ENCODE data around the gene SDF2L1.
A peak's percentile ranks its signal among the peaks of the same experiment; 100 is the strongest.

SDF2L1 gene

GRCh38 chr22:21661991-21662390, 19.9 kb downstream of the SDF2L1 start:
- Histone ChIP-seq H3K27me3 (peaks cover 7% of the 10 kb centered on the region), H3K4me3 (ENCODE audit: low read depth in 1 of 2, low read length in 1 of 2) (no peak overlapping the region), H3K9me3 (no peaks in the 10 kb centered on the region), H3K4me1 (ENCODE audit: control insufficient read depth in 1 of 2, insufficient read depth in 1 of 2, low read depth in 1 of 2, low read length in 1 of 2) (peaks cover 23 to 24% of the 10 kb centered on the region in 2 experiments), H3K36me3 (no peaks in the 10 kb centered on the region), H3K27ac (no peak overlapping the region)
- TF ChIP-seq CTCF (IDR thresholded peaks at IDR 0.05), result no peak

GRCh38 chr22:21663738-21664137, 21.6 kb downstream of the SDF2L1 start:
- no peak overlapping the region for H3K4me3 ChIP-seq (ENCODE audit: low read depth in 1 of 2, low read length in 1 of 2)
- H3K36me3 ChIP-seq, result no peaks in the 10 kb centered on the region
- H3K9me3 ChIP-seq, result no peaks in the 10 kb centered on the region
- TF ChIP-seq CTCF (IDR thresholded peaks at IDR 0.05), result no peak
- H3K27ac ChIP-seq, result no peak overlapping the region
- peaks cover 11 to 12% of the 10 kb centered on the region in 2 experiments for H3K4me1 ChIP-seq (ENCODE audit: control insufficient read depth in 1 of 2, insufficient read depth in 1 of 2, low read depth in 1 of 2, low read length in 1 of 2)
- no peaks in the 10 kb centered on the region for H3K27me3 ChIP-seq

DNA sequence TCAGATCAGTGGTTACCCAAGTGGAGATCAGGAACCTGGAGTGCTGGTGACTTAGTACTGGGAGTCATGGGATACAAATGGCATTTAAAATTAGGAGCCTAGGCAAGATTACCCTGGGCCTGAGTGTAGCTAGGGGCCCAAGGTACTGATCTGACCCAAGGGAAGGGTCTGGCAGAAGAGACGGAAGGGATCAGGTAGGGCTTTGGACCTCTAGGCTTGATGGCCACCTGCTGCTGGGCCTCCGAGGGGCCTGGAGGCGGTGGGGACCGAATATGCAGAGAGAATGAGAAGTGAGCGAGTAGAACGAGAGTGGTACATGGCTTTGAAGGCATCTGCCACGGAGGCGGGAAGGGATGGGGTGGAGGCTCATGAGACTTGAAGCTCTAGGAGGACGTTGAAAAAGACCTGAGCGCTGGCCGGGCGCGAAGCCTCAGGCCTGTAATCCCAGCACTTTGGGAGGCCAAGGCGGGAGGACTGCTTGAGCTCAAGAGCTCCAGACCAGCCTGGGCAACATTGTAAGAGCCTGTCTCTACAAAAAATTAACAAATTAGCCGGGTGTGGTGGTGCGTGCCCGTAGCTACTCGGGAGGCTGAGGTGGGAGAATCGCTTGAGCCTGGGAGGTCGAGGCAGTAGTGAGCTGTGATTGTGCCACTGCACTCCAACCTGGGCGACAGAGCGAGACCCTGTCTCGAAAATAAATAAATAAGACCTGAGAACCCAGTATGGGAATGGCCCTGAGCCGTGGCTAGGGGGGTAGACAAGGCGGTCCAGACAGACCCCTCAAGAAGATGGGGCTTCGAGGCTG, 23.1 kb downstream of the SDF2L1 start:
- no peak for TF ChIP-seq CTCF (IDR thresholded peaks at IDR 0.05)
- no peaks in the 10 kb centered on the region for H3K9me3 ChIP-seq
- H3K4me1 ChIP-seq (ENCODE audit: control insufficient read depth in 1 of 2, insufficient read depth in 1 of 2, low read depth in 1 of 2, low read length in 1 of 2), result peaks cover 11 to 12% of the 10 kb centered on the region in 2 experiments
- peak overlapping the region; percentile 95 for H3K27ac ChIP-seq
- no peaks in the 10 kb centered on the region for H3K36me3 ChIP-seq
- H3K4me3 ChIP-seq (ENCODE audit: low read depth in 1 of 2, low read length in 1 of 2), result peak overlapping the region; percentile 83 to 94
- H3K27me3 ChIP-seq, result no peaks in the 10 kb centered on the region

DNA sequence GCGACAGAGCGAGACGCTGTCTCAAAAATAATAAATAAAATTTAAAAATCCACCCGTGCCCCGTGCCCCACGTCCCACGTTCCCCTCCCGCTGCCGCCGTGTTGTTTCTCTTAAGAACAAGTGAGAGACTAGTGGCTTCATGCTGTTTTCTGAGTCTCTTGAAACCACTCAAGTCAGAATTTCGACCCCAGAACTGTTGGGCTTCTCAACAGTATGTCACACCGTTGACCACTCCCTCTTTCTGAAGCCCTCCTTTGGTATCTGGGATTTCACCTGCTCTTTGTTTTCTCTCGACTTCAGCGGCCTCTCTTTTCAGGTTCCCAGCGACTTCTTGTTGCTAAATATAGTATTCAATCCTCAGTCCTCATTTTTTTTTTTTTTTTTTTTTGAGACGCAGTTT, 24.7 kb downstream of the SDF2L1 start:
- no peak for TF ChIP-seq CTCF (IDR thresholded peaks at IDR 0.05)
- Histone ChIP-seq H3K4me3 (ENCODE audit: low read depth in 1 of 2, low read length in 1 of 2) (peak overlapping the region; percentile 83 to 94), H3K4me1 (ENCODE audit: control insufficient read depth in 1 of 2, insufficient read depth in 1 of 2, low read depth in 1 of 2, low read length in 1 of 2) (peaks cover 11 to 12% of the 10 kb centered on the region in 2 experiments), H3K36me3 (peaks cover 15% of the 10 kb centered on the region), H3K27me3 (no peaks in the 10 kb centered on the region), H3K27ac (peak overlapping the region; percentile 95), H3K9me3 (no peaks in the 10 kb centered on the region)

- Histone ChIP-seq H3K27ac (no peak overlapping the region), H3K36me3 (peaks cover 37% of the 10 kb centered on the region)
- no peak for TF ChIP-seq CTCF (IDR thresholded peaks at IDR 0.05)
Observed at GRCh38 chr22:21669026-21669425, 26.9 kb downstream of the SDF2L1 start.

More at GRCh38 chr22:21669026-21669425, 26.9 kb downstream of the SDF2L1 start:
- H3K9me3 ChIP-seq, result no peaks in the 10 kb centered on the region
- H3K4me1 ChIP-seq (ENCODE audit: control insufficient read depth in 1 of 2, insufficient read depth in 1 of 2, low read depth in 1 of 2, low read length in 1 of 2), result peaks cover 11 to 15% of the 10 kb centered on the region in 2 experiments
- H3K27me3 ChIP-seq, result no peaks in the 10 kb centered on the region
- no peak overlapping the region for H3K4me3 ChIP-seq (ENCODE audit: low read depth in 1 of 2, low read length in 1 of 2)

Data from neutrophil (primary cell).